Stimulated activated CD8-positive, alpha-beta memory T cell treated with anti-CD3 and anti-CD28 coated beads, Interleukin-7, amount 100 ng/mL, for 1 hour (primary cell): ENCODE measurements around the gene VWA8.
"Not testable (repeated sequence)": the region's sequence is repeated elsewhere in the genome, so short reads cannot be mapped to it uniquely, and the experiment has no call there.

Source experiments
- DNase-seq, 2 donors: peaks; one replicate each; pipeline ENCODE4 v3.0.0-alpha.2; 2020; ENCODE audit warnings: low read depth in 2 of 2

The VWA8 gene

DNA sequence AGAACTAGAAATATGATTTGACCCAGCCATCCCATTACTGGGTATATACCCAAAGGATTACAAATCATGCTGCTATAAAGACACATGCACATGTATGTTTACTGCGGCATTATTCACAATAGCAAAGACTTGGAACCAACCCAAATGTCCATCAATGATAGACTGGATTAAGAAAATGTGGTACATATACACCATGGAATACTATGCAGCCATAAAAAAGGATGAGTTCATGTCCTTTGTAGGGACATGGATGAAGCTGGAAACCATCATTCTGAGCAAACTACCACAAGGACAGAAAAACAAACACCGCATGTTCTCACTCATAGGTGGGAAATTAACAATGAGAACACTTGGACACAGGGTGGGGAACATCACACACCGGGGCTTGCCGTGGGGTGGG, 38.0 kb downstream of the VWA8 start:
- not testable (repeated sequence) for DNase-seq

DNA sequence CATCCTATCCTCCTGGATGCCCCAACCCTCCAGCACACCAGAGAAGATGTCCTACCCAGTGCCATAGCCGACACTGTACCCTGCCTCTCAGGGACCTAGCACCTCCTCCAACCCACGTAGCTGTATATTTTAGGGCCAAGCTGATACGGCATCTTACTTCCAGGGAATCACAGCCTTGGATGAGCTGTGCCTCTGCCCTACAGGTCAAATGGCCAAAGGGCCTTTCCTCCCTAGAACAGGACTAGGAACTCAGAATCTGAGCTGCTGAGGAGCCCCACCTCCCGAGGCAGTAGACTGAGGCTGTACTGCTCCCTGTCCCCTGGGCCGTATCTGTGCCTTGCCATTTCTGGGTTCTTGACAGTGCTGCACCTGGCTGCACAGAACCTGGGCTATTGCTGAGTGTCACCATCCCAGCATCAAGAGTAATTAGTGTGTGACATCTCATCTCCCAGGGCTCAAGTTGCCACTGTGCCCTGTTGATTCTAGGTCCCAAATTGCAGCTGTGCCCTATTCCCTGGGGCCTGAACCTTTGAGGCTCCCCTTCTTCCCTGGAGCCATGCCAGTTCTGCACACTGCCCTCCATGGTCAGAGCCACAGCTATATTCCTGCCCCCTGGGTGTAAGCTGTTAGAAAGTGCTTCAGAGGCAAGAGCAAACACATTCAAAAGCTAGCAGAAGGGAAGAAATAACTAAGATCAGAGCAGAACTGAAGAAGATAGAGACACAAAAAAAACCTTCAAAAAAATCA, 41.0 kb downstream of the VWA8 start:
- no peak for DNase-seq

DNA sequence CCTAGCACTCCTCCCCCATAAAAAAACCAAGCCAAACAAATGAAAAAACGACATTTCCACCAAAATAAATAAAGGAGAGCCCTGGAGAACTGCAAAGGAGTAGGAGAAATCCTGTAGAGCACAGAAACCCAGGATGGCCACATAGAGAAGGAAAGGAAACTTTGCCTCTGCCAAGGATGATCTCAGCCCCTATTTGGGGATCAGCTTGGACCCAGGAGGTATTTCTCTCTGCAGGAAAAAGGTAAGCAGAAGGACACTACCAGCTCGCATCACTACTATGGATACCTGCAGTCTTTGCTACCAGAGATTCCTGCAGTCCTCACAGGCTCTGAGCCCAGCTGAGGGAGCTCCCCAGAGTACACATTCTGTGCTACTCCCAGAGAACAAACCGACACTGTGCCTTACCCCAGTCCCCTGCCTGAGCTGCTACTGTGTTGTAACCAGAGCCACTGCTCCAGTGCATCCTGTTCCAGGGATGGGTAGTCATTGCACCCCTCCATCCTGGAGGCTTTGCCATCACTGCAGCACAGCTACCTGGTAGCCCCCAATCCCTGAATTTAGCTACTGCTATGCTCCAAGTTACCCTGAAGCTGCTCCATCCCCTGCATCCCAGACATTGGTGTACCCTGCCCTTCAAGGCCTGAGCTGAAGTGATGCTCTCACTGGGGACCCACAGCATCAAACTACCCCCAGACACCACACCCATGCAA, 41.7 kb downstream of the VWA8 start:
- no peak for DNase-seq

DNA sequence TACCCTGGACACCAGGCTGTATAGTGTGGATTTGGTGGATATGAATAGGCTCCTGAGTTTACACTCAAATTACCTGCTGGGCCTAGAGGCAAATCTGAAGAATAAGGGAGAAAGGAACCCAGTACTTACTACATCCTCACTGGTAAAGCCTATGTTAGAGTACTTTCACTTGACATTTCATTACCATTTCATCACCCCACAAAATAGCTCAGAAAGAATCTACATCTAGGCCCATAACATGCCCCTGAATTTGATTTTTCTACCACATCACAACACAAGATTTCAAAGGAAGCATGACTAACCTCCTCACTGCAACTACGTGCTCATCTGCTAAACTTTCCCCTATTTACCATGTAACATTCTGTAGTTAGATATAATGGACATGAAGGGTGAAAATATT, 43.3 kb downstream of the VWA8 start:
- no peak for DNase-seq

DNA sequence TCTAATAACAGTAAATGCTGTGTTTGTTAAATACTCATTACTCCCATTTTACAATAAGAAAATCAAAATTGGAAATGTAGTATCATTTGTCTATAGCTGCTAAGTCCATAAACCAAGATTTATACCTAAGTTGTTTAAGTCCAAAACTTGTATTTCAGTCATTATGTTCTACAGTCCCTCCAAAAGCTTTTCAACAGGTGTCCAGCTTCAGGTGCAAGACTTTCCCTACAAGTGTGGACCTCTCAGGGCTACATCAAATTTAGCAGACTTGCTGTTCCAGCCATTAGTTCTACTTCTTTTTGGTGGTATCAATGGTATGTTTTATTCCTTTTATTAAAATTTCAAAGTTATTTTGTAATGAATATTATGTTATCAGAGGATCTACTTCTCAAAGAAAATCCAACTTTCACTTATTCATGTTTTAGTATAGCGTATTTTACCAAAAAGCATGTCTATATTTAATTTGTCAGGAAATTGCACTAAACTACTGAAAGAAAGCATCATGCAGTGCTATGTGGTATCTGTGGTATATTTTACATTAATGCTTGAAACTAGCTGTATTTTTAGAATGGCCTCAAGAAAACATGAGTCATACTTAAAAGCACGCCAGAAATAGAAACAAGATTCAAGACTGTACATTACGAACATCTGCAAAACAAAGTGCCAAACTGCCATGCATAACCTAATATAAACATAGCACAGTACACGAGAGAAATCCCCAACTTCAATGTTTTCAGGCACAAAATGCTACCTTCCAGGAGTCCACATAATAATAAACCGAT, 44.5 kb downstream of the VWA8 start:
- DNase-seq, result no peak

DNA sequence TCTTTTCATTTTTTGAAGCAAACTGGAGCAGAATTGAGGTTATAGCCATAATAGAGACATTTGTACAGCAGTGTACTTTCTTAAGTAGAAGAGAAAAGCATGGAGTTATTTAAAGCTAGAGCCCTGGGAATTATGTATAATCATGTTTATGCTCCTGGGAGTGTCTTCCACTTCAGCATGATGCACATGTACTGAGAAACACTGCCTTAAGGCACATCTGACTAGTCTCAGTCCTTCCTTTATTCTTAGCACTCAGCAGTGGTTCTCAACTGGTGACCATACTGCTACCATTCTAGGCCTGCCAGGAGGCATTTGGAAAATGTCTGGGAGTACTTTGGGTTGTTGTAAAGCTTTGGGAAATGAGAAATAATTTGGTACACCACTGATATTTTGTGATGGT, 45.8 kb downstream of the VWA8 start:
- DNase-seq, result no peak

DNA sequence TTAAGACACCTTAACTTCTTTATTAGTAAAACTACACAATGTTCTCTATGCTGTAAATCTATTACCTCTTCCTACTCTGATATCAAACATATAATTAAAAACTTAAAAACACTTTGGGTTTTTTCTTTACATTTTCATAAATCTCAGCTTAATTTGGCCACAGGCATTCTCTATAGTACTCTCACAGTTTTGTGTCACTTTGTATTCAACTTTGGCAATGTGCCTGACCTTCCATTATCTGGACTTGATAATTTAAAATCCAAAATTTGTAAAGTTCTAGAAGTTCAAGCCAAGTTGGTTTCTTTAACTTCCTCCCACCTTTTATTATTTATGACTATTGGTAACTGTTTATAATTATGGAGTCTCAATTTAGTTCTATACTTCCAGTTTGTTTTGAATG, 46.4 kb downstream of the VWA8 start:
- no peak for DNase-seq

DNA sequence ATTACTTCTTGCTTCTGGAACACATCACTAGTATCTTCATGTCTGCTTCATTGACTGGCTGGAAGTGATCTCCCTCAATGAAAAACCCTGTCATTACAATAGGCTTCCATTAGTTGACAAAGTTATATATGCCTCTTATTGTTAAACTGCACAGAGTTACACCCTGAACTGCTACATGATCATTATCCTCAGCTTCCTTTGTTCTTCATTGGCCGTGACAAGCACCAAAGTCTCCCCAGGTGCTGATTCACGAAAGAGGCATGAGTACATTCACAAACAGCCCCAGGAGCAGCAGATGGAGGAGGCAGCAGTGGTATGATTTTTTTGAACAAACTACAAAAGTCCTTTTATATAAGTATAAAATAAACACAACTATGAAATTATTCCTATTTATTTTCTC, 51.4 kb downstream of the VWA8 start:
- DNase-seq, result no peak

DNA sequence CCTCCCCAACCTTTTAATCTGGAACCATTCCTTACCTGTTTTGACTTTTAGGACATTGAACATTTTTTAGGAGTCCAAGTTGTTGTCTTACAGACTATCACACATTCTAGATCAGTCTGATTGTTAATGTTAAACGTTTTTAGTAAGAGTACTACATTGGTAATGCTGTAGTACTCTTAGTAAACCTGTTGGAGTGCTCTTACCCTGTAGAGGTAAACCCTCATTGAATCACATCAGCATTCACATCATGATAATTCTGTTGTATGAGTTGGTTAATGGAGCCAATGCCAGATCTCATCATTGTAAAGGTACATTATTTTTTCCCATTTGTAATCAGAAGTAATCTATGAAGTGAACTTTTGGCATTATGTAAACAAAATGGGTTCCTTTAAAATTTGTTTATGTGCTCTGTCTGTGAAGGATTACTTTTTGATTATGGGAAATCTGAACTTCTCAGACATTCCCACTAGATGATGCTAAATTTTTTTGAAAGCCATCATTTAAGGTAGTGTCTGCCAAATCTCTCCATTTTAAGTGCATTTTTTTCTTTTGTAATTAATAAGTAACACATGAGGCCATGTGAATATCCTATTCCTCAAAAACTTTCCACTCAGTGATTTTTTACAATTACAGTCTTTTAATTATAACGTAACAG, 55.2 kb downstream of the VWA8 start:
- no peak for DNase-seq

DNA sequence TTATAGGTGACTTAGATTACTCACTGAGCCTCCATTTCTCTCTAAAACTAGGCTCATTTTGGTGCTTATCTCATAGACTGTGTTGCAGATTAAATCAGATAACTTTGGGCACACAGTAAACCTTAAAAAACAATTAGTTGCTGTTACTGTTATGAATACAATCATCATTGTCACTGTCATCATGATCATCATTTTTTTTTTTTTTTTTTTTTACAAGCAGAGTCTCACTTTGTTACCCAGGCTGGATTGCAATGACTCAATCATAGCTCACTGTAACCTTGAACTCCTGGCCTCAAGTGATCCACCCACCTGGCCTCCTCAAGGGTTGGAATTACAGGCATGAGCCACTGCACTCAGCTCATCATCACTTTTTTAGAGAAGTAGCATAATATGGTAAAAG, 60.0 kb downstream of the VWA8 start:
- DNase-seq, result no peak

DNA sequence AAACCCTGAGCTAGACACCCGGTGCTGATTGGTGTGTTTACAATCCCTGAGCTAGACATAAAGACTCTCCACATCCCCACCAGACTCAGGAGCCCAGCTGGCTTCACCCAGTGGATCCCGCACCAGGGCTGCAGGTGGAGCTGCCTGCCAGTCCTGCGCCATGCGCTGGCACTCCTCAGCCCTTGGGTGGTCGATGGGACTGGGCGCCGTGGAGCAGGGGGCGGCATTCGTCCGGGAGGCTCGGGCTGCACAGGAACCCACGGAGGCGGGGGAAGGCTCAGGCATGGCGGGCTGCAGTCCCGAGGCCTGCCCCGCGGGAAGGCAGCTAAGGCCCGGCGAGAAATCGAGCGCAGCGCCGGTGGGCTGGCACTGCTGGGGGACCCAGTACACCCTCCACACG, 62.5 kb downstream of the VWA8 start:
- not testable (repeated sequence) for DNase-seq

DNA sequence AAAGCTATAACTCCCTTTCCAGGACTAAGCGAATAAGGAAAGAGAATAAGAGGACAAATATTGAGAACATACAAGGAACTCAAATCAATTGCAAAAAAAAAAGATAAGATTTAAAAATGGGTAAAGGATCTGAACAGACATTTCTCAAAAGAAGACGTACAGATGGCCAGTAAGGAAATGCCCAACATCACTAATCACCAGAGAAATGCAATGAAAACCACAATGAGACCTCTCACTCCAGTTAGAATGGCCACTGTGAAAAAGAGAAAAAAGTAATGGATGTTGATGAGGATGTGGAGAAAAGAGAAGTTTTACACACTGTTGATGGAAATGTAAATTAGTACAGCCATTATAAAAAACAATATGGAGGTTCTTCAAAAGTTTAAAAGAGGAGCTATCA, 63.8 kb downstream of the VWA8 start:
- DNase-seq, result no peak

DNA sequence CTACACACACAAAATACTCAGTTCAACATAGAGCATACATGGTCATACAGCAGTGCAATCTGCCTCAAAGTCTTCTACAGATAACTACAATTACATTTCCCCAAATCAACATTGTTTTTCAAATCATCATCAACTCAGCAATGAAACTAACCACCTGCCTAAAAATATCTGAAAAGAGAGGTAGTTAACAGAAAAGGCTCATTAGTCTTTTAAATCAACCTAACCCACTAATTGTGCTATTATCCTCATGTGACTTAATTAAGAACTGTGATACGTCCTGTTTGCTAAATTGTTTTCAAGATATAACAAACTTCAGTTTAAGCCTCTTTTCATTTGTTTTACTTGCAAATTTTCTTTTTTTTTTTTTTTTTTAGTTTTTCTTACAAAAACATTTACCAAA, 65.4 kb downstream of the VWA8 start:
- DNase-seq, result no peak

DNA sequence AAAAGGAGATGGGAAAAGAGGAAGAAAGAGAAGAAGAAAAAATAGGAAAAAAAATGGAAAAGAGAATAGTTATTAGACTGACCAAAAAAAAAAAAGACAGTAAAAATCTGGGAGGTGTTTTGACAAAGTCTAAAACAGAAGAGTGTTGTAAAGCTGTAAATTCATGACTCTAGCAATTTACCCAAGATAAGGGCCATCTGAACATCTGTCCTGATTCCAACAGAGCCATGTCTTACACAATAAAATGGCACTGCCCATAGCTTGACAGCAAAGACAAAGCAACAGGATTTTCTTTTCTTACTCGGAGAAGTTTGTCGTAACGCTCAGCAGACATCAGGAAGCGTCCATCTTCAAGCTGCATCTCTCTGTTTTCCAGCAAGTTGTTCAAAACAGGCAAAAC, 69.8 kb downstream of the VWA8 start:
- no peak for DNase-seq

DNA sequence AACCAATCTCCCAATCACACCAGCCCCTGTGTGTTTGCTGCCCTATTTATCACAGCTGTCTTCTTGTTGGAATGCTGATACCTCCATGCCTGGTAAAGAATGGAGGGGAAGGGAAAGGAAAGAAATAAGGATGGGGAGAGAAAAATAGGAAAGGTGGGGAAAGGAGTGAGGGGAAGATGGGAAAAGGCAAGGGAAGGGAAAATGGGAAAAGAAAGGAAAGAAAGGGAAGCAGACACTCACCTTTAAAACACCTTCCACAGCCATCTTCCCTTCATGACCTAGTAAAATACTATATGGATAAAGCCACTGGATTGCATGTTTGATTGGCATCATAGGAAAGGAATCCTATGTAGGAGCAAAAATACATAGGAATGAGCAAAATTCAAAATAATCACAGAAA, 77.8 kb downstream of the VWA8 start:
- no peak for DNase-seq

DNA sequence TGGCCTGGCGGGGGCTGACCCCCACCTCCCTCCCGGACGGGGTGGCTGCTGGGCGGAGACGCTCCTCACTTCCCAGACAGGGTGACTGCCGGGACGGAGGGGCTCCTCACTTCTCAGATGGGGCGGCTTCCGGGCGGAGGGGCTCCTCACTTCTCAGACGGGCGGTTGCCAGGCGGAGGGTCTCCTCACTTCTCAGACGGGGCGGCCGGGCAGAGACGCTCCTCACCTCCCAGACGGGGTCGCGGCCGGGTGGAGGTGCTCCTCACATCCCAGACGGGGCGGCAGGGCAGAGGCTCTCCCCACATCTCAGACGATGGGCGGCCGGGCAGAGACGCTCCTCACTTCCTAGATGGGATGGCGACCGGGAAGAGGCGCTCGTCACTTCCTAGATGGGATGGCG, 79.0 kb downstream of the VWA8 start:
- not testable (repeated sequence) for DNase-seq

DNA sequence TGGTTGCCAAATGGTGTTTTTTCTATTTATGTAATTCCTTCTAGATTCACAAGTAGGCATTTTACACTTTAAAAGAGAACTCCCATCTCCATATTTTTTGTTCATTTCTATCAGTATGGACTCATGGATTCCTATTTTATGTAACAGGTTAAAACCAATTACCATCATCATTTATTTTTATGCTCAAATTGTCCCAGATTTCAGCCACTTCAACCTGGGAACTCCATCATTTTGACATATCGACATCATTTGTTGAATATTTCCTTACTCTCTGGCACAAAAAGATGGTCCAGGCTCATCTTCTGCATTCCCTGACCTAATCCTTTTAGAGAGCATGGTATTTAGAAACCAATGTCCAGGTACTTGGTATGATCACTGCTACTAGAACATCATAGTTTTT, 79.9 kb downstream of the VWA8 start:
- no peak for DNase-seq

DNA sequence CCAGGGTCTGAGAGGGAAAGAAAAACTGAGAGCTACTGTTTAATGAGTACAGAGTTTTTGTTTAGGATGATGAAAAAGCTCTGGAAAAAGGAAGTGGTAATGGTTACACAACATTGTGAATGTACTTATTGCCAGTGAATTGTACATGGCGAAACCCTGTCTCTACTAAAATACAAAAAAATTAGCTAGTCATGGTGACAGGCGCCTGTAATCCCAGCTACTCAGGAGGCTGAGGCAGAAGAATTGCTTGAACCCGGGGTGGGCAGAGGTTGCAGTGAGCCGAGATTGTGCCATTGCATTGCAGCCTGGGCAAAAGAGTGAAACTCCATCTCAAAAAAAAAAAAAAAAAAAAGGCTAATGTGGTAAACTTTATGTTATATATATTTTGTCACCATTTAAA, 96.3 kb downstream of the VWA8 start:
- no peak for DNase-seq

DNA sequence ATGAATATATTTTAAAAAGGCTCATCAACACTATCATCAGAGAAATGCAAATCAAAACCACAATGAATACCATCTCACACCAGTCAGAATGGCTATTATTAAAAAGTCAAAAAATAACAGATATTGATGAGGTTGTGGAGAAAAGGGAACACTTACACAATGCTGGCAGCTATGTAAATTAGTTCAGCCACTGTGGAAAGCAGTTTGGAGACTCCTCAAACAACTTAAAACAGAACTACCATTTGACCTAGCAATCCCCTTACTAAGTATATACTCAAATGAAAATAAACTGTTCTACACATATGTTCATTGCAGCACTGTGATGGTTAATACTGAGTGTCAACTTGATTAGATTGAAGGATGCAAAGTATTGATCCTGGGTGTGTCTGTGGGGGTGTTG, 98.2 kb downstream of the VWA8 start:
- DNase-seq, result not testable (repeated sequence)

DNA sequence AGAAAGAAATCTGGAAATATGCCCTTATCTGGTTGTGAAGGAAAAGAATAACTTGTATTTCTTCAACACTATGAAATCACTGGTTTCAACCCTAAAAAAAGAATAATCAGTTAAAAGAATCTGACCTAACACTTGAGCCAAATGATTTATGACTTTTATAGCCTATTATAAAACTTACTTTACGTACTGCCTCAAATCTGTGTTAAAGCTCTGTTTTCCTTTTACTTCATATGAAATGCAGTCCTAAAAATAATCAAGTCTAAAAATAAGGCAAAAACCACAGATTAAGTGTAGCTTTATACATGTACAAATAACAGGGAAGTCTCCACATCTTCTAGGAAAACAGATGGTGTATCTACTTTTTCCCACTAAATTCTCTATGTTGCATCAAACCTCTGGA, 101.3 kb downstream of the VWA8 start:
- no peak for DNase-seq

DNA sequence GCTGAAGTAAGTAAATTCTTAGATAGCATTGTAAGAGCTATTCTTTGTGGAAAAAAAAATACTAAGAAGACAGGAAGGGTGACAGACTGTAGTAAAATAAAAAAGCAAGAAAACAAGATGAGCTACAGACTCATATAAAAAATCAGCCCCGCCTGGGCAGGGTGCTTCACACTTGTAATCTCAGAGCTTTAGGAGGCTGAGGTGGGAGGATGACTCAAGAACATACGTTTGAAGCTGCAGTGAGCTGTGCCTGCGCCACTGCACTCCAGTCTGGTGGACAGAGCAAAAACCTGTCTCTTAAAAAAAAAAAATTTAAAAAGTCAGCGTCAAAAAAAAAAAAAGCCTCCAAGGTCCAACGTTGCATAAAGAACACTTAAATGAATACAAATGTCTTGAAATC, 102.1 kb downstream of the VWA8 start:
- DNase-seq, result no peak

DNA sequence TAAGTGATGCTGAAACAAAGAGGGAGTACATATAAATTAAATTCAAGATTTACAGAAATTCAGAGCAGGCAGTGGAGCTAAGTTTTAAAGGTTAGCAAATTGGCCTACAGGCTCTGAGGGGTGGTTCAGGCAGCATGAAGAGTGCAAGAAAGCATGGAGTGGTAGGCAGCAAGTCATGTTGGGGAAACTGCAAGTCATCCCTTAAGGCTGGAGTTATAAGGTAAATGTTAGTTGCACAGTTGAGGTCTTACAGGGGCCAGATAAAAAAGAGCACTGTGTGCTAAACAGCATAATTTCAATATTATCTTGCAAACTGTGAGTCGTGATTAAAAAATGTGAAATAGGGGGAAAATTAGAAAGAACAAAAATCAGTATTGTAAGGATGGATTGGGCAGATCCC, 106.2 kb downstream of the VWA8 start:
- DNase-seq, result no peak
